Activated B cell treated with CpG ODN at 0.5 μM for 24 hours (primary cell): ENCODE data around the gene KNSTRN. TPM values are rescaled to one million over a fixed set of nuclear protein-coding genes. Genes with fewer than 3 reads are reported as not detected.

ENCODE experiments used
- ATAC-seq: fragments of 200-7000 bp; cut with Tn5 transposase; one replicate; pipeline ENCODE4 v1.10.0; 2021; ENCODE audit warnings: low read depth, mild to moderate bottlenecking, moderate library complexity
- CTCF ChIA-PET: fragments of 350-600 bp; sonication (Branson Sonifier 250); formaldehyde crosslinking; loops from one replicate; lab custom pipeline; 2021; ENCODE audit warnings: antibody characterized with exemption; lab: Charles Lee
- POLR2A ChIA-PET: fragments of 350-600 bp; sonication (Branson Sonifier 250); formaldehyde crosslinking; loops from one replicate; lab custom pipeline; 2021; ENCODE audit warnings: antibody characterized with exemption; lab: Charles Lee
- DNase-seq: peaks from one replicate; pipeline ENCODE4 v3.0.0; 2022
- H3K27ac Mint-ChIP-seq: one replicate; pipeline ENCODE4 v1.8.0; 2020; ENCODE audit warnings: mixed read lengths
- H3K27me3 Mint-ChIP-seq: one replicate; pipeline ENCODE4 v1.8.0; 2021; ENCODE audit warnings: mixed read lengths
- H3K36me3 Mint-ChIP-seq: one replicate; pipeline ENCODE4 v1.8.0; 2021; ENCODE audit warnings: low read depth, mixed read lengths
- H3K4me1 Mint-ChIP-seq: one replicate; pipeline ENCODE4 v1.8.0; 2021; ENCODE audit warnings: mixed read lengths
- H3K4me3 Mint-ChIP-seq: one replicate; pipeline ENCODE4 v1.8.0; 2020; ENCODE audit warnings: mild to moderate bottlenecking, mixed read lengths
- H3K9me3 Mint-ChIP-seq: one replicate; pipeline ENCODE4 v1.8.0; 2020; ENCODE audit warnings: mixed read lengths
- intact Hi-C: fragments of 100-400 bp; cut with micrococcal nuclease; formaldehyde crosslinking; loops from one replicate; pipeline ENCODE4 v1.15.1; 2024
- total RNA-seq: library from RNA; stranded (reverse); gene quantifications from 2 replicates; pipeline ENCODE4 v1.2.3, GENCODE V29; 2022
- TF ChIP-seq, protein P1 (sequence below): fragments of 200-600 bp; IDR thresholded peaks from one replicate; pipeline ENCODE4 v1.8.0; 2022; ENCODE audit warnings: antibody characterized with exemption, mild to moderate bottlenecking

KNSTRN gene
- total RNA-seq, 1 donor from 2014 or later: 11.5 TPM

DNA sequence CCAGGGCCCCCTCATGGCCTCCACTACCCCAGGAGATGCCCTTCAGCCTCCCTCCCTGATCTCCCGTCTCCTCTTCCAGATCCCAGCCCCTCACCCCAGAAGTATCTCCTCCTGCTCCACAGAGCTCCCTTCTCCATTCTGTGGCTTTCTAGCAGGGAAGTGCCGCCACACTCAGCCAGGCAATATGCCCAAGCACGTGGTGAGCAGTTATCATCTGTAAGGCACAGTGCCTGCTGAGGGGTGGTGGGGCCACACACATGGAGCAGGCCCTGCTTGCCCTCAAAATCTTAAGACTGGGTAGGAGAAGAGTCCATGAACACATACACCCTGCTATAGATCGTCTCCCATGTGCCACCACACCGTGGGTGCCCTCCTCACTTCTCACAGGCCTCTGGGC, 34.0 kb upstream of the KNSTRN start:
- TF ChIP-seq, protein P1, sequence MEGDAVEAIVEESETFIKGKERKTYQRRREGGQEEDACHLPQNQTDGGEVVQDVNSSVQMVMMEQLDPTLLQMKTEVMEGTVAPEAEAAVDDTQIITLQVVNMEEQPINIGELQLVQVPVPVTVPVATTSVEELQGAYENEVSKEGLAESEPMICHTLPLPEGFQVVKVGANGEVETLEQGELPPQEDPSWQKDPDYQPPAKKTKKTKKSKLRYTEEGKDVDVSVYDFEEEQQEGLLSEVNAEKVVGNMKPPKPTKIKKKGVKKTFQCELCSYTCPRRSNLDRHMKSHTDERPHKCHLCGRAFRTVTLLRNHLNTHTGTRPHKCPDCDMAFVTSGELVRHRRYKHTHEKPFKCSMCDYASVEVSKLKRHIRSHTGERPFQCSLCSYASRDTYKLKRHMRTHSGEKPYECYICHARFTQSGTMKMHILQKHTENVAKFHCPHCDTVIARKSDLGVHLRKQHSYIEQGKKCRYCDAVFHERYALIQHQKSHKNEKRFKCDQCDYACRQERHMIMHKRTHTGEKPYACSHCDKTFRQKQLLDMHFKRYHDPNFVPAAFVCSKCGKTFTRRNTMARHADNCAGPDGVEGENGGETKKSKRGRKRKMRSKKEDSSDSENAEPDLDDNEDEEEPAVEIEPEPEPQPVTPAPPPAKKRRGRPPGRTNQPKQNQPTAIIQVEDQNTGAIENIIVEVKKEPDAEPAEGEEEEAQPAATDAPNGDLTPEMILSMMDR: no peak
- DNase-seq: no peak
- intact Hi-C loops: no loop called here
- CTCF ChIA-PET: interaction anchor here (1.4 kb wide), 1 partner anchor 58 kb away, joined by 3 read pairs; the partner anchor contains the start of gene IVD
- no peaks in the 10 kb centered on the region for H3K9me3 Mint-ChIP-seq
- no peak overlapping the region for H3K27ac Mint-ChIP-seq
- no peaks in the 10 kb centered on the region for H3K36me3 Mint-ChIP-seq
- no peaks in the 10 kb centered on the region for H3K4me1 Mint-ChIP-seq
- ATAC-seq: no peak
- H3K4me3 Mint-ChIP-seq: no peak overlapping the region
- POLR2A ChIA-PET: no interaction called here
- no peaks in the 10 kb centered on the region for H3K27me3 Mint-ChIP-seq

DNA sequence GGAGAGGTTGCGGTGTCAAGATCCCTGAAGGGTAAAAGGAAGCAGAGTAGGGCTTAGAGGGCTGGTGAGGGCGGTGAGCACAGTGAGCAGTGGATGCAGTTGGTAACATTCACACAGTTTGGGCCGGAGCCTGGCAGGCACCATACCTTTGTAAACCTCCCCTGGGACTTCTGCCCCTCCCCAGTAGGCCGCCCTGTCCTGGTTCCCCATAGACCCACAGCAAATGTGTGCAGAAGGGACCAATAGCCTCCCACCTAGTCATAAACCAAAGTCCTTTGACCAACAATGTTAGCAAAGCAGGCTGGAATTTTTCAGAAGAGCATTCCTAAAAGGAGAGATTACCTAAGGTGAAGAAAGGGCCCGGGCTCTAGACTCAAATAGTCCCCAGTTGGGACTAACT, 33.4 kb upstream of the KNSTRN start:
- CTCF ChIA-PET: no interaction called here
- DNase-seq (no peak), ATAC-seq (no peak)
- Mint-ChIP-seq H3K4me3 (no peak overlapping the region), H3K27ac (no peak overlapping the region), H3K4me1 (no peaks in the 10 kb centered on the region), H3K36me3 (no peaks in the 10 kb centered on the region), H3K27me3 (no peaks in the 10 kb centered on the region), H3K9me3 (no peaks in the 10 kb centered on the region)
- intact Hi-C loops: no loop called here
- POLR2A ChIA-PET: interaction anchor here (0.6 kb wide), 1 partner anchor 38 kb away, joined by 3 read pairs; no protein-coding TSS in a partner anchor
- TF ChIP-seq, protein P1: no peak

DNA sequence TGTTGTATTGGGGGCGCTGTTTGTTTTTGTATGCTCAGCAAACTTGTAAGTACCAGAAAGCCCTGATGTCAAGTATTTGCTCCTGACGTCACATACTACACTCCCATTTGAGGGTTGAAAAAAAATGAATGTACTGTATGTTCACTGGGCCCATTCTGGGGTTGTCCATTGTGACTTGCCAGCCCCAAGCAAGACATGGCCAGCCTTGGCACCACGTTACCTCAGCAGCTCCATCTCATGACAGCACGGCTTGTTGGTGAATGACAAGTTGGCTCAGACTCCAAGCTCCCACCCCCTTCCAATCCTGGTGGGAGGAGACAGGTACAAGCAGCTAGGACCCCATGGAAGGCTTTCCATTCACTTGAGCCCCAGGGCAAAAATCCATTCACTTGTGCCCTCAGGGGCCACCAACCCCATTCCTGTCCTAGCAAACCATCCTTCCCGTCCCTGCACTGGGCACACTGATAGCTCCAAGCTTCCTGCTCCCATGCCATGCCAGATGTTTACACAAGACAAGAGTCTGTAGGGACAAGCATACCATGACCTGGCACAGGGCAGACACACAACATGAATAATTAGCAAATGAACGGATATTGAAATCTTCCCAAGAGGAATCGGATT, 30.1 kb upstream of the KNSTRN start:
- intact Hi-C loops: no loop called here
- Mint-ChIP-seq H3K36me3 (no peaks in the 10 kb centered on the region), H3K27ac (no peak overlapping the region), H3K27me3 (no peaks in the 10 kb centered on the region), H3K4me1 (no peaks in the 10 kb centered on the region), H3K9me3 (no peaks in the 10 kb centered on the region), H3K4me3 (no peak overlapping the region)
- TF ChIP-seq, protein P1: no peak
- POLR2A ChIA-PET: interaction anchor here (0.6 kb wide), 1 partner anchor 29 kb away, joined by 3 read pairs; no protein-coding TSS in a partner anchor
- ATAC-seq (no peak), DNase-seq (no peak)
- CTCF ChIA-PET: interaction anchor here (0.8 kb wide), 1 partner anchor 135 kb away, joined by 3 read pairs; no protein-coding TSS in a partner anchor

DNA sequence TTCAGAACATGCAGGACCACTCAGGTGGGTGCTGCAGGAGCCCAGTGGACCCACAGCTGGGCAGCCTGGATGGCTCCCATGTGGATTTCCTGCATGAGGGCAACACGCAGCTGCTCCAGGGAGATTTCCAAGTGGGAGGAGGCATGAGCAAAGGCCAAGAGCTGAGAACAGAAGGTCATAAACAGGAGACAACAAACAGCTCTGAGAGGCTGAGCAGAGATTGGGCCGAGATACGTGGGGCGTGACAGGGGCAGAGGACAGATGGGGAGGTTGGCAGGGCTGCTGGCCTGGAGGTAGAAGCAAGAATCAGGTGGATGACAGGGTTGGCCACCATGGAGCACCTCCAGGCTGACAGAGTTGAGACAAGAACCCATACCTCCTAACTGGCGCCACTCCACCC, 28.8 kb upstream of the KNSTRN start:
- no peaks in the 10 kb centered on the region for H3K9me3 Mint-ChIP-seq
- H3K27me3 Mint-ChIP-seq: no peaks in the 10 kb centered on the region
- no peaks in the 10 kb centered on the region for H3K36me3 Mint-ChIP-seq
- intact Hi-C loops: no loop called here
- ATAC-seq (no peak), DNase-seq (no peak)
- ChIA-PET POLR2A (interaction anchor here (1.0 kb wide), 1 partner anchor 11 kb away, joined by 3 read pairs; no protein-coding TSS in a partner anchor), CTCF (no interaction called here)
- peaks cover 5% of the 10 kb centered on the region for H3K4me1 Mint-ChIP-seq
- H3K27ac Mint-ChIP-seq: no peak overlapping the region
- TF ChIP-seq, protein P1: no peak
- H3K4me3 Mint-ChIP-seq: no peak overlapping the region

DNA sequence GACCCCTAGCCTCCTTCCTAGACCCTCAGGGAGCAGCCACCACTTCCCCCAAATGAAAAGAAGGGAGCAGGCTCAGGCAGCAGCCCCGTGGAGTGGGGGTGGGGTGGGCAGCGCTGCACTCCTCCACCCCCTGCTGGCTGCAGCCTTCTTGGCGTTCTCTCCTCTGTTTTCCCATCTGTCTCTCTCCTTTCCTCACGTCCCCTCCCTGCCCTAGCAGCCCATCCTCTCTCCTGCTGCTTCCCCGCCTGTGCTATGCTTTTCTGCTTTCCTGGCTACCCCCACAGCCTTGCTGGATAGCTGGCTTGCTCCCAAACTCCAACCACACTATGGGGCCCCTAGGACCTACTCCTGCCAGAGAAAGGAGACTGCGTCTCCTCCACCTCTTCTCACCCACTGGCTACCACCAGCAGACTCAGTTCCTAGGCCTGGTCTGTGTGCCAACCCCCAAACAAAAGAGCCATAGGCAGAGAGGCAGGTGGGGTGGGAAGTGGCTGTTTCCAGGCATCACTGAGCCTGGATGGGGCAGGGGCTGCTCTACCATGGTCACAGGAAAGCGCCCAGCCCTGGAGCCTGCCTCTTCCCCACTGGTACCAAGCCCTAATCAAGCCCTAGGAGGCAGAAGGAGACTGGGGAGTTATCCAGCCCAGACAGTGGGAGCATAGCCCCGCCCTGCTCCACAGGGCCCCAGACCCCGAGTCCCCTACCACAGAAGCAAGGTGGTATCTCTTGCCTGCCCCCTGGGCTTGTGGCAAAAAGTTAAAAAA, 27.9 kb upstream of the KNSTRN start:
- Mint-ChIP-seq H3K27me3 (no peaks in the 10 kb centered on the region), H3K36me3 (no peaks in the 10 kb centered on the region), H3K27ac (no peak overlapping the region), H3K4me1 (peaks cover 8% of the 10 kb centered on the region), H3K9me3 (no peaks in the 10 kb centered on the region), H3K4me3 (no peak overlapping the region)
- ATAC-seq: no peak
- no peak for DNase-seq
- intact Hi-C loops: no loop called here
- ChIA-PET POLR2A (interaction anchor here (0.7 kb wide), 1 partner anchor 18 kb away, joined by 3 read pairs; no protein-coding TSS in a partner anchor), CTCF (interaction anchor here (0.8 kb wide), 1 partner anchor 32 kb away, joined by 3 read pairs; no protein-coding TSS in a partner anchor)
- TF ChIP-seq, protein P1: no peak
